GM13977 (cell line): ENCODE data around the gene FAM124A.
A peak's percentile ranks its signal among the peaks of the same experiment; 100 is the strongest.

ENCODE experiments used
- DNase-seq: peaks from one replicate; pipeline ENCODE4 v3.0.0; 2012; ENCODE audit warnings: low spot score
- CTCF ChIP-seq: IDR thresholded peaks from 2 replicates; pipeline ENCODE4 v1.5.1; 2012; ENCODE audit warnings: mild to moderate bottlenecking, control low read depth; ENCODE audit not compliant: insufficient read depth; ENCODE audit errors: extremely low read depth, missing control alignments
- in situ Hi-C: fragments of 300-500 bp; cut with MboI; formaldehyde crosslinking; loops from one replicate; pipeline ENCODE4 v1.12.0; 2022; ENCODE audit warnings: low sequenced_read_pairs, low pct_unique_long_range_greater_than_20kb, mixed read lengths, inconsistent platforms; ENCODE audit not compliant: unreplicated experiment

Gene FAM124A

GRCh38 chr13:51222037-51222685, at the start of gene FAM124A:
FAM124A (plus strand) TSS chr13:51222398; CDS start chr13:51222502, 104 bp downstream.
- TF ChIP-seq CTCF, result peak; percentile 40
- in situ Hi-C loops, result no loop called here
- DNase-seq, result peak; percentile 71

GRCh38 chr13:51175021-51175420, 47.2 kb upstream of the FAM124A start:
- no peak for DNase-seq
- in situ Hi-C loops, result no loop called here
- TF ChIP-seq CTCF, result no peak

DNA sequence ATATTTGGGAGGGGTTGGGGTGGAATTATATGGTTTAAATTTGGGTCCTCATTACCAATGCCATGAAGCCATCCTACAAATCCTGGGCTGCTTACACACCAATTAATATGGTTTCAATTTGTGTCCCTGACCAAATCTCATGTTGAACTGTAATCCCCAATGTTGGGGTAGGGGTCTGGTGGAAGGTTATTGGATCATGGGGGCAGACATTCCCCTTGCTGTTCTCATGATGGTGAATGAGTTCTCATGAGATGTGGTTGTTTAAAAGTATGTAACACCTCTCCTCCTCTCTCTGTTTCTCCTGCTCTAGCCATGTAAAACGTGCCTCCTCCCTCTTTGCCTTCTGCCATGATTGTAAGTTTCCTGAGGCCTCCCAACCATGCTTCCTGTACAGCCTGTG, 46.6 kb upstream of the FAM124A start:
- no peak for DNase-seq
- in situ Hi-C loops, result no loop called here
- no peak for TF ChIP-seq CTCF

GRCh38 chr13:51177188-51177587, 45.0 kb upstream of the FAM124A start:
- no peak for DNase-seq
- in situ Hi-C loops, result no loop called here
- no peak for TF ChIP-seq CTCF

GRCh38 chr13:51178456-51179074, 43.6 kb upstream of the FAM124A start:
- in situ Hi-C loops, result no loop called here
- no peak for DNase-seq
- TF ChIP-seq CTCF, result no peak

- no peak for TF ChIP-seq CTCF
- in situ Hi-C loops, result no loop called here
- DNase-seq, result no peak
These were observed 42.7 kb upstream of the FAM124A start for GRCh38 chr13:51179432-51179971.
